ENCODE data around the gene CD96.
"Not testable (repeated sequence)": the region's sequence is repeated elsewhere in the genome, so short reads cannot be mapped to it uniquely, and the experiment has no call there.

CD96 gene, protein sequence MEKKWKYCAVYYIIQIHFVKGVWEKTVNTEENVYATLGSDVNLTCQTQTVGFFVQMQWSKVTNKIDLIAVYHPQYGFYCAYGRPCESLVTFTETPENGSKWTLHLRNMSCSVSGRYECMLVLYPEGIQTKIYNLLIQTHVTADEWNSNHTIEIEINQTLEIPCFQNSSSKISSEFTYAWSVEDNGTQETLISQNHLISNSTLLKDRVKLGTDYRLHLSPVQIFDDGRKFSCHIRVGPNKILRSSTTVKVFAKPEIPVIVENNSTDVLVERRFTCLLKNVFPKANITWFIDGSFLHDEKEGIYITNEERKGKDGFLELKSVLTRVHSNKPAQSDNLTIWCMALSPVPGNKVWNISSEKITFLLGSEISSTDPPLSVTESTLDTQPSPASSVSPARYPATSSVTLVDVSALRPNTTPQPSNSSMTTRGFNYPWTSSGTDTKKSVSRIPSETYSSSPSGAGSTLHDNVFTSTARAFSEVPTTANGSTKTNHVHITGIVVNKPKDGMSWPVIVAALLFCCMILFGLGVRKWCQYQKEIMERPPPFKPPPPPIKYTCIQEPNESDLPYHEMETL

GRCh38 chr3:111541911-111542483, at the start of gene CD96:
TSS of gene CD96 (plus strand) at chr3:111542197. CDS start at chr3:111542249, 52 bp downstream.
- peak; percentile 92 for DNase-seq

GRCh38 chr3:111493276-111493675, 48.7 kb upstream of the CD96 start:
- no peak for DNase-seq

- no peak for DNase-seq
Measured at GRCh38 chr3:111496894-111497559, 45.0 kb upstream of the CD96 start.

- DNase-seq, result no peak
Measured at GRCh38 chr3:111498022-111498421, 44.0 kb upstream of the CD96 start.

DNA sequence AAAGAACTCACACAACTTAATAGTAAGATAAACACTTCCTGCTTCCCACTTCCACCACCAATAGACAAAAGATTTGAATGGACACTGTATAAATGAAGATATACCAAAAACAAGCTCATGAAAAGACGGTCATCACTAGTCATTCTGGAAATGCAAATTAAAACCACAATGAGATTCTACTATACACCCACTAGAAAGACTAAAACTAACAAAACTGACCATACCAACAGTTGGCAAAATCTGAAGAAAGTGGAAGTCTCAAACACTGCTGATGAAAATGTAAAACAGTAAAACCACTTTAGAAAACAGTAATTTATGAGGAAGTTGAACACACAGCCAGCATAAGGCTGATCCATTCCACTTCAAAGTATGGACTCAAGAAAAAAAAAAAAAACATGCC, 35.6 kb upstream of the CD96 start:
- no peak for DNase-seq

DNA sequence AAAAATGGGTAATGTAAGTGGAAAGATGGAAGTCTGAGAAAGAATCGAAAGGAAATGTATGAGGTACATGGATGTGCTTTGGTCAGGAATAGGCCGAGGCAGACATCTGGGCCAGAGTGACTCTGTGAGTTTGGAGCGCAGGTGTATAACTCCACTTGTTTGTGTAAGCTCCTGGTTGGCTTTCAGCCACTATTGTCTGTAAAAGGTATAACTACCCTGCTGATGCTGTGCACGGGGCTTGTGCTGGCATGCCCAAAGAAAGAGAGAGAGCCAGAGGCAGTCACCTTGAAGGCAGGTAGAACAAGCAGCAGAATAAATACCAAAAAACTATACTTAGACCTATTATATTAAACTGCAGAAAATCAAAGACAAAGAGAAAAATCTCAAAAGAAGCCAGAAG, 32.7 kb upstream of the CD96 start:
- DNase-seq, result no peak

DNA sequence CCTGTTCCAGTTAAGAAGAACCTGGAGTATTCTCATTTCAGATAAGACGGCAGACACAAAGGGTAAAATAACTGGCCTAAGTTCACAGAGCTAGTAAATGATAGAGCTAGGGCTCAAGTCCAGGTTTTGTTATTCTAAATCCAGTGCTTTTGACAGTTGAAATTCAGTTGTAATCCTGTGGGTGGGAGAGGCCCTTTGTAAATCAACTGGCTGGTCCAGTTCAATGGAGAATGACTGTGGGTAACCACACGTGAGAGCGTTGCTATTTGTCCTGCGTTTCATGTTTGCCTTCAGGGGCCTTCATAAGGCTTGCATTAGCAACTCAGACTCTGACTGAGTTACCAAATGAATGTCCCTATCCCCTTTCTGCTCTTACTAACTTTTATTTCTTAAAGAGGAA, 24.2 kb upstream of the CD96 start:
- no peak for DNase-seq

- DNase-seq, result no peak
Measured at GRCh38 chr3:111519178-111519855, 22.7 kb upstream of the CD96 start.

- no peak for DNase-seq
Measured at GRCh38 chr3:111521891-111522290, 20.1 kb upstream of the CD96 start.

DNA sequence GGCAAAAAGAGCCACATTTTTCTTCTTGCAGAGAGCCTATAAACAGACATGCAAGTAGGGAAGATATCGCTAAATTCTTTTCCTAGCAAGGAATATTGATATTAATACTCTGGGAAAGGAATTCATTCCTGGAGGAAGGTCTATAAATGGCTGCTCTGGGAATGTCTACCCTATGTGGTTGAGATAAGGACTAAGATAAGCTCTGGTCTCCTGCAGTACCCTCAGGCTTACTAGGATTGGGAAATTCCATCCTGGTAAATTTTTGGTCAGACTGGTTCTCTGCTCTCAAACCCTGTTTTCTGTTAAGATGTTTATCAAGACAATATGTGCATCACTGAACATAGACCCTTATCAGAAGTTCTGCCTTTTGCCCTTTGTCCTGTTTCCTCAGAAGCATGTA, 17.5 kb upstream of the CD96 start:
- DNase-seq, result not testable (repeated sequence)

GRCh38 chr3:111531446-111531845, 10.6 kb upstream of the CD96 start:
- no peak for DNase-seq

GRCh38 chr3:111534701-111535100, 7.3 kb upstream of the CD96 start:
- DNase-seq, result no peak

DNA sequence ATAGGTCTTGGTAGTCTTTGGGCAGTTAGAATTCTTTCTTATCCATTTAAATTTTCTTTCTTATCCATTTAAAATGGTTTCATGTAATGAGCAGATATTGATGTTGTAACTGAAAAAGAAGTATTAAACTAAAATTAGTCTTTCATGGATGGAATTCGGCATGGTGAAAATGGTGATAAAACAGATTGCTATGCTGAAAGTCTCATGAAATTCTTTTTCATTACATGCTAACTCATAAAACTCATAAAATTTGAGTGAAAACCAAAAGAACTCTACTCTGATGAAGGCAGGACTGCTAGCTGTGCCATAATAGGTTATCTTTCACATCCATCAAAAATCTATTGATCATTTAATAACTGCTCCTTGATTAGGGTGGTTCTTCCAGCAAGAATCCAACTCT, 3.9 kb upstream of the CD96 start:
- no peak for DNase-seq

- DNase-seq, result peak; percentile 66
Measured at GRCh38 chr3:111538681-111539083, 3.3 kb upstream of the CD96 start.

- peak; percentile 81 for DNase-seq
Measured at GRCh38 chr3:111539351-111540331, 2.4 kb upstream of the CD96 start.

- DNase-seq, result no peak
Measured at GRCh38 chr3:111541391-111541790, 606 bp upstream of the CD96 start.

GRCh38 chr3:111542611-111543300, 759 bp downstream of the CD96 start:
- no peak for DNase-seq

DNA sequence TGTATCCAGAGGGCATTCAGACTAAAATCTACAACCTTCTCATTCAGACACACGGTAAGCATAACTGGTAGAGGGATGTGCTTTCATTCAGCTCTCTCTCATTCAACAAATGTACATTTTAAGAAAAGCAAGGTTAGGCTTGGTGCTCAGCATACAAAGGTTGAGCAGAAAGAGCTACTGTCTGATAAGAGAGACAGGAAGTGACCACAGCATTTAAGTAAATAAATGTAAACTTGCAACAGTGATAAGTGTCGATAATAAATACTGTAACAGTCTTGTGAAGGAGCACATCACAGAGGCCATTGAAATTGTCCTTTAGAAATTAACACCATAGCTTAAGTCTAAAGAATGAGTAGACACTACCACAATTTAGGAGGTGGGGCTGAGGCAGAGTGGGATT, 3.4 kb downstream of the CD96 start:
- DNase-seq, result no peak

DNA sequence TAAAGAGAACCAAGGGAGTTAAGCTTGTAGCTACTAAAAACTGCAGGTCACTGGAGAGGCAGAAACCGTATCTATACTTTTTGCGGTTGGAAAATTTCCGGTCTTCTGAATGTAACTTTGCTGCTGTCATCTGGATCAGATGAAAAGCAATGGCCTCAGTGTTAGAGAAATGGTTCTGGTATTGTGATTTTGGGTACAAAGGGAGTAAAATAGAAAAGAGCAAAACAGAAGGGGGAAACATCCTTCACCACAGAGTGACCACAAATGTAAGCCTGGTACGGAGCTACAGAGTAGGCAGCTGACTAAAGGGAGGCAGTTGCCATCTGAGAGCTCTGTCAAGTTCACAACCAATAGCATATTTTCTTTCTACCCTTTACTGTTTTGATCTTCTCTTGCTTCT, 5.6 kb downstream of the CD96 start:
- DNase-seq, result peak; percentile 90

GRCh38 chr3:111548092-111548491, 6.1 kb downstream of the CD96 start:
- peak; percentile 73 for DNase-seq

DNA sequence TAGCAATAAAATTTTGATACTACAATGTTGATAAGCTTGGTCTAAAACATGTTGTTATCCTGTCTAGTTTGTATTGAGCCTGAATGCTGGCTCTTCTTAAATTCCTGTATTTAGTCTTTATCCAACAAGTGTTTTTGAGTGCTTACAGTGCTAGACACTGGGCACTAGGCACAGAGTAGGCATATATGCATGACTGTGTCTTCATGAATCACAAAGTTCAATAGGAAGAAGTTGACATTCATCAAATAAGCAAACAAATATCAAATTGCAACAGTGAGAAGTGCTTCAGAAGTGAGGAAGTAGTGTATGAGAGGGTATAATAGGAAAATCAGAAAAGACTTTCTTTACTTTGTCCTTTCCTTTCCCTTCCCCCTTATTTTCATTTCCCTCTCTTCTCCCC, 6.8 kb downstream of the CD96 start:
- DNase-seq, result no peak
